ENCODE results near the gene RGS11. TPM values are rescaled to one million over a fixed set of nuclear protein-coding genes. Genes with fewer than 3 reads are reported as not detected.
"Not testable (repeated sequence)": the region's sequence is repeated elsewhere in the genome, so short reads cannot be mapped to it uniquely, and the experiment has no call there.

RGS11 gene
- total RNA-seq, 1 donor from 2014 or later: 2.3 TPM

- DNase-seq: no peak
Measured at GRCh38 chr16:263182-263774, 12.5 kb downstream of the RGS11 start.

- DNase-seq: no peak
Measured at GRCh38 chr16:262121-262745, 13.5 kb downstream of the RGS11 start.

- DNase-seq: no peak
Measured at GRCh38 chr16:261031-261691, 14.6 kb downstream of the RGS11 start.

GRCh38 chr16:260326-260725 is 15.4 kb downstream of the RGS11 start:
- no peak for DNase-seq

GRCh38 chr16:259814-260253 is 15.9 kb downstream of the RGS11 start:
- DNase-seq: no peak

GRCh38 chr16:259226-259625 is 16.5 kb downstream of the RGS11 start:
- no peak for DNase-seq

GRCh38 chr16:258091-258490 is 17.7 kb downstream of the RGS11 start:
- not testable (repeated sequence) for DNase-seq

- no peak for DNase-seq
Measured at GRCh38 chr16:255183-255582, 20.6 kb downstream of the RGS11 start.

GRCh38 chr16:254461-254860 is 21.3 kb downstream of the RGS11 start:
- no peak for DNase-seq

- DNase-seq: no peak
Measured at GRCh38 chr16:253833-254232, 21.9 kb downstream of the RGS11 start.

- no peak for DNase-seq
Measured at GRCh38 chr16:252366-253337, 23.1 kb downstream of the RGS11 start.

- DNase-seq: no peak
Measured at GRCh38 chr16:249431-249830, 26.3 kb downstream of the RGS11 start.

- no peak for DNase-seq
Measured at GRCh38 chr16:247027-247426, 28.7 kb downstream of the RGS11 start.

GRCh38 chr16:245105-245504 is 30.6 kb downstream of the RGS11 start:
- no peak for DNase-seq

GRCh38 chr16:243348-243747 is 32.4 kb downstream of the RGS11 start:
- DNase-seq: no peak

- DNase-seq: no peak
Measured at GRCh38 chr16:242281-242680, 33.5 kb downstream of the RGS11 start.

- DNase-seq: no peak
Measured at GRCh38 chr16:240559-240958, 35.2 kb downstream of the RGS11 start.

GRCh38 chr16:239948-240277 is 35.8 kb downstream of the RGS11 start:
- DNase-seq: peak; percentile 16

- peak; percentile 97 for DNase-seq
Measured at GRCh38 chr16:234468-235305, 41.1 kb downstream of the RGS11 start, which contains the start of gene FAM234A. Gene FAM234A (plus strand): TSS chr16:234821. CDS start chr16:254414, 19,593 bp downstream.

- DNase-seq: no peak
Measured at GRCh38 chr16:230949-231348, 44.8 kb downstream of the RGS11 start.

GRCh38 chr16:230351-230750 is 45.4 kb downstream of the RGS11 start:
- not testable (repeated sequence) for DNase-seq
